T-helper 22 cell (primary cell): ENCODE results near the gene FUCA1.
"Not testable (repeated sequence)": the region's sequence is repeated elsewhere in the genome, so short reads cannot be mapped to it uniquely, and the experiment has no call there.

ENCODE experiments used
- DNase-seq: peaks from one replicate; pipeline ENCODE4 v3.0.0-alpha.2; 2020; ENCODE audit warnings: low read depth

FUCA1 gene

GRCh38 chr1:23895993-23896392 lies 27.9 kb upstream of the FUCA1 start:
- no peak for DNase-seq

GRCh38 chr1:23895082-23895481 lies 27.0 kb upstream of the FUCA1 start:
- DNase-seq, result no peak

GRCh38 chr1:23889074-23889473 lies 21.0 kb upstream of the FUCA1 start:
- no peak for DNase-seq

- DNase-seq, result no peak
These were observed 17.1 kb upstream of the FUCA1 start for GRCh38 chr1:23885222-23885621.

GRCh38 chr1:23882746-23883145 lies 14.7 kb upstream of the FUCA1 start:
- DNase-seq, result no peak

- no peak for DNase-seq
These were observed 11.7 kb upstream of the FUCA1 start for GRCh38 chr1:23879809-23880208.

GRCh38 chr1:23878668-23879067 lies 10.6 kb upstream of the FUCA1 start:
- no peak for DNase-seq

GRCh38 chr1:23875382-23875781 lies 7.3 kb upstream of the FUCA1 start:
- DNase-seq, result no peak

- no peak for DNase-seq
These were observed 4.3 kb upstream of the FUCA1 start for GRCh38 chr1:23872421-23872820.

GRCh38 chr1:23869051-23869450 lies 961 bp upstream of the FUCA1 start:
- DNase-seq, result no peak

GRCh38 chr1:23868557-23869016 lies 497 bp upstream of the FUCA1 start:
- no peak for DNase-seq

- no peak for DNase-seq
These were observed 572 bp downstream of the FUCA1 start for GRCh38 chr1:23867542-23867894.

- DNase-seq, result no peak
These were observed 2.6 kb downstream of the FUCA1 start for GRCh38 chr1:23865543-23865930.

GRCh38 chr1:23864801-23865542 lies 3.1 kb downstream of the FUCA1 start:
- no peak for DNase-seq

- no peak for DNase-seq
These were observed 5.5 kb downstream of the FUCA1 start for GRCh38 chr1:23862640-23863039.

GRCh38 chr1:23854568-23854967 lies 13.5 kb downstream of the FUCA1 start:
- DNase-seq, result no peak

- DNase-seq, result not testable (repeated sequence)
These were observed 15.0 kb downstream of the FUCA1 start for GRCh38 chr1:23853124-23853523.

- DNase-seq, result not testable (repeated sequence)
These were observed 16.7 kb downstream of the FUCA1 start for GRCh38 chr1:23851406-23851805.

GRCh38 chr1:23848673-23849616 lies 19.1 kb downstream of the FUCA1 start:
- DNase-seq, result no peak

GRCh38 chr1:23847482-23848095 lies 20.5 kb downstream of the FUCA1 start:
- DNase-seq, result not testable (repeated sequence)

GRCh38 chr1:23845163-23845562 lies 22.9 kb downstream of the FUCA1 start:
- DNase-seq, result no peak

GRCh38 chr1:23843644-23844043 lies 24.4 kb downstream of the FUCA1 start:
- DNase-seq, result no peak

GRCh38 chr1:23838401-23838866 lies 29.7 kb downstream of the FUCA1 start:
- peak; percentile 60 for DNase-seq
